Esophagus muscularis mucosa (tissue), 4 donors: ENCODE measurements around the gene TIGD1. TPM values are rescaled to one million over a fixed set of nuclear protein-coding genes. Genes with fewer than 3 reads are reported as not detected.
"Not testable (repeated sequence)": the region's sequence is repeated elsewhere in the genome, so short reads cannot be mapped to it uniquely, and the experiment has no call there.

Source experiments
- DNase-seq: peaks from one replicate; pipeline ENCODE4 v3.0.0-alpha.2; 2017; ENCODE audit errors: extremely low spot score
- H3K27ac ChIP-seq, 4 donors: fragments of 200-600 bp; sonication (generic); replicated peaks in 1 of 4; 1 replicate in 3 of 4; 2 replicates in 1 of 4; pipeline ENCODE4 v1.5.1; 2016 to 2019; ENCODE audit warnings: mild to moderate bottlenecking in 1 of 4
- H3K27me3 ChIP-seq, 4 donors: fragments of 200-600 bp; sonication (generic); one replicate each; pipeline versions ENCODE4 v1.5.1 to v1.6.0; 2016 to 2019
- H3K36me3 ChIP-seq, 4 donors: fragments of 200-600 bp; sonication (generic); one replicate each; pipeline ENCODE4 v1.5.1; 2016 to 2019
- H3K4me1 ChIP-seq, 4 donors: fragments of 200-600 bp; sonication (generic); one replicate each; pipeline ENCODE4 v1.5.1; 2016 to 2019
- H3K4me3 ChIP-seq, 4 donors: fragments of 200-600 bp; sonication (generic); 1 replicate in 2 of 4; 2 replicates in 2 of 4; pipeline ENCODE4 v1.5.1; 2016 to 2019; ENCODE audit warnings: mild to moderate bottlenecking in 4 of 4, moderate library complexity in 1 of 4
- H3K9me3 ChIP-seq, 4 donors: fragments of 200-600 bp; sonication (generic); 1 replicate in 3 of 4; 2 replicates in 1 of 4; pipeline ENCODE4 v1.5.1; 2016 to 2019
- CTCF ChIP-seq, 3 experiments: fragments of 200-600 bp in 2 of 3; fragments of 450-650 bp in 1 of 3; sonication (generic) in 2 of 3; IDR thresholded peaks; one replicate each; pipeline ENCODE4 v1.5.1; 2017 to 2019; ENCODE audit warnings: antibody characterized with exemption in 3 of 3, mild to moderate bottlenecking in 2 of 3, moderate library complexity in 1 of 3
- EP300 ChIP-seq: sonication (generic); formaldehyde crosslinking; IDR thresholded peaks from one replicate; pipeline ENCODE4 v1.6.1; 2017; ENCODE audit warnings: antibody characterized with exemption
- POLR2A ChIP-seq: fragments of 450-650 bp; IDR thresholded peaks from one replicate; pipeline ENCODE4 v1.6.1; 2017; ENCODE audit warnings: antibody characterized with exemption, moderate library complexity, mild to moderate bottlenecking, low read depth
- POLR2AphosphoS5 ChIP-seq, 2 donors: sonication (generic); formaldehyde crosslinking; IDR thresholded peaks; one replicate each; pipeline ENCODE4 v1.6.1; 2017; ENCODE audit warnings: antibody characterized with exemption in 2 of 2
- WGBS: methylation state at CpG from one replicate; pipeline ENCODE4 v1.1.5; 2018; 5-methylcytosine and 5-hydroxymethylcytosine counted together
- intact Hi-C: fragments of 100-400 bp; cut with DNase I; formaldehyde crosslinking; loops from one replicate; pipeline ENCODE4 v1.15.1; 2023
- total RNA-seq, 4 donors: library from RNA; depleted of rRNA; stranded (reverse); fragments of >200 nt; gene quantifications; one replicate each; pipeline versions ENCODE4 v1.1.0 to v1.2.1, GENCODE V29; 2016

Gene TIGD1
- total RNA-seq, 4 donors from 2014 or later: 1.2 to 1.7 (median 1.6) TPM

GRCh38 chr2:232535761-232536530 is 14.4 kb downstream of the TIGD1 start:
- Histone ChIP-seq H3K27ac (no peak overlapping the region), H3K36me3 (no peaks in the 10 kb centered on the region), H3K4me1 (no peaks in the 10 kb centered on the region), H3K4me3 (no peak overlapping the region), H3K27me3 (peaks cover 0 to 74% (median 8%) of the 10 kb centered on the region in 4 donors), H3K9me3 (peaks cover 0 to 8% (median 7%) of the 10 kb centered on the region in 4 donors)
- TF ChIP-seq EP300: no peak
- no peak for TF ChIP-seq POLR2AphosphoS5 (IDR thresholded peaks at IDR 0.05)
- TF ChIP-seq POLR2A: no peak
- TF ChIP-seq CTCF (IDR thresholded peaks at IDR 0.05): no peak
- intact Hi-C loops: no loop called here
- no peak for DNase-seq
- WGBS: 95% methylated on average over 5 of the region's 5 CpGs

- intact Hi-C loops: no loop called here
- H3K36me3 ChIP-seq: no peaks in the 10 kb centered on the region
- H3K9me3 ChIP-seq: peaks cover 0 to 8% (median 7%) of the 10 kb centered on the region in 4 donors
- no peak overlapping the region for H3K27ac ChIP-seq
- no peak for DNase-seq
- WGBS: 86% methylated on average over 8 of the region's 14 CpGs
- H3K4me1 ChIP-seq: no peaks in the 10 kb centered on the region
- no peak for TF ChIP-seq POLR2AphosphoS5 (IDR thresholded peaks at IDR 0.05)
- no peak for TF ChIP-seq EP300
- no peak for TF ChIP-seq CTCF (IDR thresholded peaks at IDR 0.05)
- TF ChIP-seq POLR2A: no peak
- peaks cover 0 to 73% (median 8%) of the 10 kb centered on the region in 4 donors for H3K27me3 ChIP-seq
- no peak overlapping the region for H3K4me3 ChIP-seq
Observed at GRCh38 chr2:232534940-232535651, 15.3 kb downstream of the TIGD1 start.

- 71% methylated on average over 1 of the region's 13 CpGs for WGBS
- DNase-seq: no peak
- intact Hi-C loops: no loop called here
Observed at GRCh38 chr2:232533944-232534710, 16.2 kb downstream of the TIGD1 start.

GRCh38 chr2:232532821-232533220 is 17.5 kb downstream of the TIGD1 start:
- H3K27me3 ChIP-seq: peaks cover 0 to 50% (median 3%) of the 10 kb centered on the region in 4 donors
- H3K9me3 ChIP-seq, intact Hi-C loops, H3K36me3 ChIP-seq, DNase-seq, H3K27ac ChIP-seq, H3K4me1 ChIP-seq, H3K4me3 ChIP-seq: not testable (repeated sequence)
- 86% methylated on average over 5 of the region's 7 CpGs for WGBS

More at GRCh38 chr2:232533944-232534710, 16.2 kb downstream of the TIGD1 start:
- Histone ChIP-seq H3K27me3 (peaks cover 0 to 63% (median 3%) of the 10 kb centered on the region in 4 donors), H3K4me1 (no peaks in the 10 kb centered on the region), H3K27ac (no peak overlapping the region), H3K9me3 (peaks cover 0 to 8% (median 7%) of the 10 kb centered on the region in 4 donors), H3K36me3 (no peaks in the 10 kb centered on the region), H3K4me3 (no peak overlapping the region)
- TF ChIP-seq POLR2A (no peak), CTCF (IDR thresholded peaks at IDR 0.05) (no peak), EP300 (no peak), POLR2AphosphoS5 (IDR thresholded peaks at IDR 0.05) (no peak)

- Histone ChIP-seq H3K4me3 (no peak overlapping the region), H3K9me3 (peaks cover 0 to 8% (median 7%) of the 10 kb centered on the region in 4 donors), H3K27ac (no peak overlapping the region), H3K4me1 (no peaks in the 10 kb centered on the region), H3K27me3 (peaks cover 0 to 46% (median 3%) of the 10 kb centered on the region in 4 donors), H3K36me3 (no peaks in the 10 kb centered on the region)
- no peak for DNase-seq
- WGBS: 64% methylated on average over 9 of the region's 9 CpGs
- no peak for TF ChIP-seq POLR2A
- no peak for TF ChIP-seq CTCF (IDR thresholded peaks at IDR 0.05)
- intact Hi-C loops: no loop called here
Observed at GRCh38 chr2:232532419-232532818, 17.9 kb downstream of the TIGD1 start.
